ENCODE data around the gene TOLLIP.

Gene TOLLIP

GRCh38 chr11:1259561-1259960, 49.9 kb downstream of the TOLLIP start:
- in situ Hi-C loops (cut with HindIII; ENCODE audit: low pct_ligation_motif_present, low sequenced_read_pairs): no loop called here
- Histone ChIP-seq H3K4me3 (ENCODE audit: low read depth, low read length) (no peak overlapping the region), H3K27ac (no peak overlapping the region), H3K36me3 (replicated peaks) (no peaks in the 10 kb centered on the region), H3K27me3 (replicated peaks) (no peaks in the 10 kb centered on the region)
- TF ChIP-seq CTCF (IDR thresholded peaks at IDR 0.05; ENCODE audit: low read depth, low read length, missing control alignments): no peak
- no peak for DNase-seq

DNA sequence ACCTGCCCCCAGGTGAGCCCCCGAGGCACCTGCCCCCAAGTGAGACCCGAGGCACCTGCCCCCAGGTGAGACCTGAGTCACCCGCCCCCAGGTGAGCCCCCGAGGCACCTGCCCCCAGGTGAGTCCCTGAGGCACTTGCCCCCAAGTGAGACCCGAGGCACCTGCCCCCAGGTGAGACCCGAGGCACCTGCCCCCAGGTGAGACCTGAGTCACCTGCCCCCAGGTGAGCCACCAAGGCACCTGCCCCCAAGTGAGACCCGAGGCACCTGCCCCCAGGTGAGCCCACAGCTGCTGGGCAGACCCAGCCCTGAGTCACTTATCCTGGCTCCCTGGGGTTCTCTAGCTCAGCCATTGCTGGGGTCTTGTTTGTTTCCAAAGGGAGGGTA, 50.4 kb downstream of the TOLLIP start:
- no peak overlapping the region for H3K27ac ChIP-seq
- no peak for DNase-seq
- in situ Hi-C loops (cut with HindIII; ENCODE audit: low pct_ligation_motif_present, low sequenced_read_pairs): no loop called here
- no peak overlapping the region for H3K4me3 ChIP-seq (ENCODE audit: low read depth, low read length)
- no peak for TF ChIP-seq CTCF (IDR thresholded peaks at IDR 0.05; ENCODE audit: low read depth, low read length, missing control alignments)
- H3K36me3 ChIP-seq (replicated peaks): no peaks in the 10 kb centered on the region
- no peaks in the 10 kb centered on the region for H3K27me3 ChIP-seq (replicated peaks)

DNA sequence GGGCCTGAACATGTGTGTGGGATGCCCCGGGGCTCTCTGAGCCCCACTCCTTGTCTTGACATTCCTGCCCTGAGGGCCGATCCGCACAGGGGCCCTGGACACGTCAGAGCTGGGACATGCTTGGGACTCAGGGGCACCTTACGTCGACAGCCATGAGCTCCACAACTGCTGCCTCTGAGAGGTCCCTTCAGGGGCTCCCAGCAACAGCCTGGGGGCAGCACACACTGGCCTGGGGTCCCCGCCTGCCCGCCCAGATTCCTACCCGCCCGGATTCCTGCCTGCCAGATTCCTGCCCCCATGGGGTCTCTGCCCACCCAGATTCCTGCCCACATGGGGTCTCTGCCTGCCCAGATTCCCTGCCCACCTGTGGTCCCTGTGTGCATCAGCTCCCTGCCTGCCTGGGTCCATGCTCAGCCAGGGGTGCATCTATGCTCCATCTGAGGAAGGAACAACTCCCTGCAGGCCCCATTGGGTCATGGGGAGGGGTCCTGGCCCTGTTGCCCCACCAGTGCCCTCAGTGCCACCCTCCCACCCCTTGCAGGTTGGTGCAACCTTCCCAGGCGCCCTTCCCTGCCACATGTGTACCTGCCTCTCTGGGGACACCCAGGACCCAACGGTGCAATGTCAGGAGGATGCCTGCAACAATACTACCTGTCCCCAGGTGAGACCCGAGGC, 50.9 kb downstream of the TOLLIP start:
- TF ChIP-seq CTCF (IDR thresholded peaks at IDR 0.05; ENCODE audit: low read depth, low read length, missing control alignments): no peak
- in situ Hi-C loops (cut with HindIII; ENCODE audit: low pct_ligation_motif_present, low sequenced_read_pairs): no loop called here
- DNase-seq: no peak
- H3K27me3 ChIP-seq (replicated peaks): no peaks in the 10 kb centered on the region
- H3K4me3 ChIP-seq (ENCODE audit: low read depth, low read length): no peak overlapping the region
- H3K36me3 ChIP-seq (replicated peaks): no peaks in the 10 kb centered on the region
- no peak overlapping the region for H3K27ac ChIP-seq

DNA sequence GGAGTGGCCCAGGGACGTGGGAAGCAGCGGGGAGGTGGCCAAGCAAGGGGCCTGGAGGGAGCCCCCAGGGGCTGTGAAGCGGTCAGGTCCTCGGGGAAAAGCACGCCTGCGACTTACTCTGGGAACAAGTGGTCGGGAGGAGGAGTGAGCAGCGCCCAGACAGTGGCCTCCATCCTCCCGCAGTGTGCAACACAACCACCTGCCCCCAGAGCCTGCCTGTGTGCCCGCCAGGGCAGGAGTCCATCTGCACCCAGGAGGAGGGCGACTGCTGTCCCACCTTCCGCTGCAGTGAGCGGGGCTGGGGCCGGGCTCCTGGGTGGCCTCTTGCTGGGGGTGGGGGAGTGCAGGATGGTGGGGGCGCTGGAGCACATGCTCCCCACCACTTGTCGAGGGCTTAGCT, 51.5 kb downstream of the TOLLIP start:
- Histone ChIP-seq H3K36me3 (replicated peaks) (no peaks in the 10 kb centered on the region), H3K4me3 (ENCODE audit: low read depth, low read length) (no peak overlapping the region), H3K27me3 (replicated peaks) (no peaks in the 10 kb centered on the region), H3K27ac (no peak overlapping the region)
- in situ Hi-C loops (cut with HindIII; ENCODE audit: low pct_ligation_motif_present, low sequenced_read_pairs): no loop called here
- TF ChIP-seq CTCF (IDR thresholded peaks at IDR 0.05; ENCODE audit: low read depth, low read length, missing control alignments): no peak
- no peak for DNase-seq

GRCh38 chr11:1257366-1257765, 52.1 kb downstream of the TOLLIP start:
- TF ChIP-seq CTCF (IDR thresholded peaks at IDR 0.05; ENCODE audit: low read depth, low read length, missing control alignments): no peak
- DNase-seq: no peak
- H3K27ac ChIP-seq: no peak overlapping the region
- H3K4me3 ChIP-seq (ENCODE audit: low read depth, low read length): no peak overlapping the region
- in situ Hi-C loops (cut with HindIII; ENCODE audit: low pct_ligation_motif_present, low sequenced_read_pairs): no loop called here
- H3K27me3 ChIP-seq (replicated peaks): no peaks in the 10 kb centered on the region
- H3K36me3 ChIP-seq (replicated peaks): no peaks in the 10 kb centered on the region

Measured in brain microvascular endothelial cell (primary cell).